ENCODE measurements around the gene CAMTA1. TPM values are rescaled to one million over a fixed set of nuclear protein-coding genes. Genes with fewer than 3 reads are reported as not detected.

The CAMTA1 gene
- total RNA-seq, 1 donor from 2014 or later, result 47.9 TPM

GRCh38 chr1:7386226-7387052 is 601.2 kb downstream of the CAMTA1 start:
- H3K27me3 ChIP-seq (ENCODE audit: low read depth), result no peaks in the 10 kb centered on the region
- H3K9me3 ChIP-seq, result no peaks in the 10 kb centered on the region
- H3K27ac ChIP-seq, result no peak overlapping the region
- no peak for ATAC-seq
- no peak for DNase-seq
- peaks cover 18% of the 10 kb centered on the region for H3K4me1 ChIP-seq
- H3K4me3 ChIP-seq, result no peak overlapping the region
- TF ChIP-seq CTCF (IDR thresholded peaks at IDR 0.05), result no peak
- H3K36me3 ChIP-seq, result no peaks in the 10 kb centered on the region
- intact Hi-C loops (cut with DNase I), result no loop called here

- no peaks in the 10 kb centered on the region for H3K27me3 ChIP-seq (ENCODE audit: low read depth)
- peaks cover 18% of the 10 kb centered on the region for H3K4me1 ChIP-seq
- DNase-seq (no peak), ATAC-seq (no peak)
- no peaks in the 10 kb centered on the region for H3K9me3 ChIP-seq
- no peaks in the 10 kb centered on the region for H3K36me3 ChIP-seq
- no peak overlapping the region for H3K27ac ChIP-seq
- intact Hi-C loops (cut with DNase I), result no loop called here
- TF ChIP-seq CTCF (IDR thresholded peaks at IDR 0.05), result no peak
- H3K4me3 ChIP-seq, result no peak overlapping the region
These were observed 602.0 kb downstream of the CAMTA1 start for GRCh38 chr1:7387053-7387927.

GRCh38 chr1:7388141-7388487 is 602.9 kb downstream of the CAMTA1 start:
- peak overlapping the region; percentile 37 for H3K27ac ChIP-seq
- no peaks in the 10 kb centered on the region for H3K9me3 ChIP-seq
- TF ChIP-seq CTCF (IDR thresholded peaks at IDR 0.05), result no peak
- intact Hi-C loops (cut with DNase I), result no loop called here
- H3K36me3 ChIP-seq, result no peaks in the 10 kb centered on the region
- ATAC-seq (no peak), DNase-seq (no peak)
- H3K4me1 ChIP-seq, result peaks cover 18% of the 10 kb centered on the region
- no peaks in the 10 kb centered on the region for H3K27me3 ChIP-seq (ENCODE audit: low read depth)
- H3K4me3 ChIP-seq, result no peak overlapping the region

GRCh38 chr1:7388488-7389185 is 603.4 kb downstream of the CAMTA1 start:
- Histone ChIP-seq H3K4me3 (no peak overlapping the region), H3K9me3 (no peaks in the 10 kb centered on the region), H3K36me3 (no peaks in the 10 kb centered on the region), H3K27ac (peak overlapping the region; percentile 37), H3K27me3 (ENCODE audit: low read depth) (no peaks in the 10 kb centered on the region), H3K4me1 (peaks cover 18% of the 10 kb centered on the region)
- no peak for TF ChIP-seq CTCF (IDR thresholded peaks at IDR 0.05)
- ATAC-seq (peak; percentile 38 to 46), DNase-seq (no peak)
- intact Hi-C loops (cut with DNase I), result no loop called here

- ATAC-seq (peak; percentile 19 to 26), DNase-seq (no peak)
- intact Hi-C loops (cut with DNase I), result no loop called here
These were observed 604.1 kb downstream of the CAMTA1 start for GRCh38 chr1:7389201-7389905.

More at GRCh38 chr1:7389201-7389905, 604.1 kb downstream of the CAMTA1 start:
- TF ChIP-seq CTCF (IDR thresholded peaks at IDR 0.05), result no peak
- Histone ChIP-seq H3K36me3 (no peaks in the 10 kb centered on the region), H3K27me3 (ENCODE audit: low read depth) (no peaks in the 10 kb centered on the region), H3K4me1 (peaks cover 18% of the 10 kb centered on the region), H3K27ac (peak overlapping the region; percentile 24), H3K9me3 (peaks cover 7% of the 10 kb centered on the region), H3K4me3 (no peak overlapping the region)

Measured in lower lobe of right lung (tissue), 2 donors.